ENCODE results near the gene TOLLIP. TPM values are rescaled to one million over a fixed set of nuclear protein-coding genes. Genes with fewer than 3 reads are reported as not detected.

The TOLLIP gene
- total RNA-seq, 2 experiments from 2014 or later: 33.9 to 36.8 TPM

DNA sequence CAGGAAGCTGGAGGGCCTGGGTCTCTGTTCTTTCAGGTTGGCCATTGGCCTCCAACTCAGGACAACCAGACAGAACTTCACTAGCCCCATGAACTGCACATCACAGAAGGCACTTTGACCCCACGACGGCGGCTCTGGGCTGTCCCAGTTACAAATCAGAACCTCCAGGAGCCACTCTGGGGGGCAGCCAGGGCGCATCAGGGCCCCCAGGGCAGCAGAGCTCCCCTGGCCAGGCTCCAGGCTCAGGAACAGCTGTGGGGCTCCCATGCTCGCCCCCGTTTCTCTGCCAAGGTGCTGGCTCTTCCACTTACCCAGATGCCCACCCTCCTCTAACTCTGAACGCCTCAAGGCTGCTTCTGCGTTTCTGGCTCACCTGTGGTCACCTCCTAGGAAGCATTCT lies 25.5 kb downstream of the TOLLIP start:
- no peak for DNase-seq
- Mint-ChIP-seq H3K27me3 (no peaks in the 10 kb centered on the region), H3K4me1 (no peaks in the 10 kb centered on the region), H3K9me3 (no peaks in the 10 kb centered on the region), H3K4me3 (no peak overlapping the region), H3K36me3 (ENCODE audit: low read depth) (peaks cover 12% of the 10 kb centered on the region), H3K27ac (no peak overlapping the region)
- ChIA-PET POLR2A (no interaction called here), CTCF (no interaction called here)

GRCh38 chr11:1283091-1283511 lies 26.3 kb downstream of the TOLLIP start:
- POLR2A ChIA-PET: no interaction called here
- Mint-ChIP-seq H3K4me1 (no peaks in the 10 kb centered on the region), H3K36me3 (ENCODE audit: low read depth) (peaks cover 8% of the 10 kb centered on the region), H3K27ac (no peak overlapping the region), H3K27me3 (no peaks in the 10 kb centered on the region), H3K9me3 (no peaks in the 10 kb centered on the region), H3K4me3 (no peak overlapping the region)
- DNase-seq: no peak
- CTCF ChIA-PET: no interaction called here

DNA sequence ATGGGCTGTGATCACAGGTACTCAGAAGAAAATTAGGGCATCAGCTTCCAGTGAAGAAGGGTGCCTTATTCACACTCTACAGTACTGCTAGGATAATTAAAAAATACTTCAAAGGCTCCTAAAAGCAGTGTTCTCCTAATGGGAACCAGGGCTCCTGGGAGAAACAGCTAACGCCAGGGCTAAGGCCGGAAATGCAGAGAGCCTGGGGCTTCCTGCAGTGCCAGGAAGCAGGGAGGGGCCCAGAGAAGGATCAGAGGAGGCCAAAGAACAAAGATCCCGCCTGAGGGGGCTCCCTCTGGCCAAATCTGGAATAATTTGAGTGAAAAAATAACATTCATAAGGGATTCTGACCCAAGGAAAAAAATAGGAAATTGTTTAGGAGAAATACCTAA lies 27.5 kb downstream of the TOLLIP start:
- no peak overlapping the region for H3K27ac Mint-ChIP-seq
- ChIA-PET POLR2A (no interaction called here), CTCF (no interaction called here)
- no peaks in the 10 kb centered on the region for H3K27me3 Mint-ChIP-seq
- no peaks in the 10 kb centered on the region for H3K4me1 Mint-ChIP-seq
- no peaks in the 10 kb centered on the region for H3K9me3 Mint-ChIP-seq
- no peak for DNase-seq
- no peak overlapping the region for H3K4me3 Mint-ChIP-seq
- peaks cover 7% of the 10 kb centered on the region for H3K36me3 Mint-ChIP-seq (ENCODE audit: low read depth)

DNA sequence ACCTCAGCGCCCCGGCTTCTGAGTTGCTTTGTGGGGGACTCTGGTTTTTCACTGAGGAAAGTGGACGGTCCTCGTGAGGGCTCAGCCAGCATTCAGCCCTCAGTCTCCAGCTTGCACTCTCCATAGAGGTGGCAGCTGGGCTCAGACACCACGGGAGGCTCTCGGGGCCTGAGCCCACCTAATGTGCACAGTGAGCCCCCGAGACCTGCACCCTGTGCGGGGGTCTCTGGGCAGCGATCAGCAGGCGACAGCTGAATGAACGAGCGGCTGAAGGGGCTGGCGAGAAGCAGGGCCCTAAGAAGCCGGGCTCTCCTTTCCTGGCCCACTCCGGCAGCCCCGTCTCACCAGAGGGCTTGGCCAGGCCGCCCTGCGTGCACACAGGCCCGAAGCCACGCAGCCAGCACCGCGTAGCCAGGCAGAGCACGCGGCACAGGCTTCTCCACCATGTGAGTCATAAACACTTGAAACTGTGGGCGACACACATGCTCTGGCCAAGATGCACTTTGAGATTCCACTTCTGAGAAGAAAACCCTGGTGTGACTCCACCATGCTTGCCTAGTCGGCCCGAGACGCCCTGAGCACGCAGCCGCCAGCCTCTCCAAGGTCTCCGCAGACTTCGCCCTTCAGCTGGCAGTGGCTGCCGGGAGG lies 28.0 kb downstream of the TOLLIP start:
- DNase-seq: no peak
- ChIA-PET POLR2A (no interaction called here), CTCF (no interaction called here)
- Mint-ChIP-seq H3K27me3 (no peaks in the 10 kb centered on the region), H3K36me3 (ENCODE audit: low read depth) (peaks cover 1% of the 10 kb centered on the region), H3K4me1 (no peaks in the 10 kb centered on the region), H3K27ac (no peak overlapping the region), H3K4me3 (no peak overlapping the region), H3K9me3 (no peaks in the 10 kb centered on the region)

GRCh38 chr11:1280116-1281035 lies 29.1 kb downstream of the TOLLIP start:
- Mint-ChIP-seq H3K27me3 (no peaks in the 10 kb centered on the region), H3K4me3 (no peak overlapping the region), H3K9me3 (no peaks in the 10 kb centered on the region), H3K36me3 (ENCODE audit: low read depth) (no peaks in the 10 kb centered on the region), H3K4me1 (no peaks in the 10 kb centered on the region), H3K27ac (no peak overlapping the region)
- CTCF ChIA-PET: no interaction called here
- POLR2A ChIA-PET: no interaction called here
- no peak for DNase-seq

GRCh38 chr11:1279674-1280055 lies 29.8 kb downstream of the TOLLIP start:
- H3K27me3 Mint-ChIP-seq: no peaks in the 10 kb centered on the region
- H3K9me3 Mint-ChIP-seq: no peaks in the 10 kb centered on the region

DNA sequence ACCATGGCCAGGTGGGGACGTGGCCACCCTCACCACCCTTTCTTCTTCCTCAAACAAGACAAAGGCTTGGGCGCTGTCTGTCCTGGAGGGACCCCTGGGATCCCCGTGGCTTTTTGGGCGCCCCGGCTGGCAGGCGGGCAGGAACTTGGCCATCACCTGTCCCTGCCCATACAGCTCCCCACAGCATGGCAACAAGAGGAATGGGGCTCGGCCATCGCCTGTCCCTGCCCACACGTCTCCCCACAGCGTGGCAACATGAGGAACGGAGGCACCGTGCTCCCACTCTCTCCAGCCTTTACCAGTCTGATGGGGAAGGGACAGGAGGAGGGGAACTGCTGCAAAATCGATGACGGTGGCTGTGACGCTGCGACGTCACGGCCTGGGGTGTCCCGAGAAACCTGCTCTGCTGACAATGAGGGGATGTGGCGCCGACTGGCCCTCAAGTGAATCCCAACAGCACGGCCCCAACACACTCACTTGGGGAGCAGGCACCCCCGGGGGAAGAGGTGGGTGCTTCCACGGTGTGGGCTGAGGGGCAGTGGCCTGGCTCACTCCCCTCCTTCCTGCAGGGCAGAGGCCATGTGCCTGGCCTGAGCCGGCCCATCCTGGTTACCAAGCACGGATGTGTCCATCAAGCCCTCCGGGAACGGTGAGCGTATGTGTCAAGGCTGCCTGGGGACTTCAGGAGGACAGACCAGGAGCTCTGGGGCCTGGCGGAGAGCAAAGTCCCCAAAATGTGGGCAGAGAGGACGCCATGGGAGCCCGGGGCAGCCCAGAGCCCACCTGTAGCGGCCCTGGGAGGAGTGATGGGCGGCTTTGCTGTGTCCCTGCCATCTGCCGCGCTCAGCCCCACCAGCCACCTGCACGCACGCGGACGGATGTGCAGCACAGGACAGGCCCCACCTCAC lies 30.4 kb downstream of the TOLLIP start:
- no peaks in the 10 kb centered on the region for H3K9me3 Mint-ChIP-seq
- H3K4me1 Mint-ChIP-seq: no peaks in the 10 kb centered on the region
- no peak overlapping the region for H3K4me3 Mint-ChIP-seq
- H3K36me3 Mint-ChIP-seq (ENCODE audit: low read depth): no peaks in the 10 kb centered on the region
- POLR2A ChIA-PET: no interaction called here
- no peak overlapping the region for H3K27ac Mint-ChIP-seq
- no peak for DNase-seq
- CTCF ChIA-PET: no interaction called here
- H3K27me3 Mint-ChIP-seq: no peaks in the 10 kb centered on the region

More at GRCh38 chr11:1279674-1280055, 29.8 kb downstream of the TOLLIP start:
- POLR2A ChIA-PET: no interaction called here
- Mint-ChIP-seq H3K36me3 (ENCODE audit: low read depth) (no peaks in the 10 kb centered on the region), H3K27ac (no peak overlapping the region), H3K4me3 (no peak overlapping the region), H3K4me1 (no peaks in the 10 kb centered on the region)
- DNase-seq: no peak
- CTCF ChIA-PET: no interaction called here

DNA sequence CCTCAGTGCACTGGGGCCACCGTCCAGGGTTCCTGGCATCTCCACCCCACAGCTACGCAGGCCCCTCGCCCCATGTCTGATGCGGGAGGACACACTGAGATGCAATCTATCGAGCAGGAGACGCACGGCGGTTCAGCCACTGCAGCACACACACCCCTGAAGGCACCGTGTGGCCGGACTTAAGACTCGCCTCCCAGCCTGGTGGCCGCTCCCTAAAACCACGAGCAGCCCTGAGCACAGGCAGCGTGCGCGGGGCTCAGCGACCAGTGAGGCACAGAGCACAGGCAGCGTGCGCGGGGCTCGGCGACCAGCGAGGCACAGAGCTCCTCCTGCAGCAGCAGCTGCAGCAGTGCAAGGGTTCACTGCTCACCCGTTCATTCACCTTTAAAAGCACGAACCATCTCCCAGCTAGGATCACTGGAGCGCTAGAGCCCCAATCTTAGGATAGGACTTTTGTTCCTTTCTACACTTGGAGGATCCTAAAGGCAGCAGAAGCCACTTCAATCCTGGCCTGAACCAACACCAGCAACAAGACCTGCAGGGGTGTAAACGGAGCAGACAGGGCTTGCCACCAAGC lies 31.4 kb downstream of the TOLLIP start:
- Mint-ChIP-seq H3K27me3 (no peaks in the 10 kb centered on the region), H3K9me3 (no peaks in the 10 kb centered on the region), H3K27ac (no peak overlapping the region), H3K4me3 (no peak overlapping the region), H3K36me3 (ENCODE audit: low read depth) (no peaks in the 10 kb centered on the region), H3K4me1 (no peaks in the 10 kb centered on the region)
- ChIA-PET CTCF (no interaction called here), POLR2A (no interaction called here)
- DNase-seq: no peak

GRCh38 chr11:1276866-1277615 lies 32.4 kb downstream of the TOLLIP start:
- Mint-ChIP-seq H3K27ac (no peak overlapping the region), H3K27me3 (no peaks in the 10 kb centered on the region), H3K9me3 (no peaks in the 10 kb centered on the region), H3K36me3 (ENCODE audit: low read depth) (no peaks in the 10 kb centered on the region), H3K4me1 (no peaks in the 10 kb centered on the region), H3K4me3 (no peak overlapping the region)
- POLR2A ChIA-PET: no interaction called here
- DNase-seq: no peak
- CTCF ChIA-PET: interaction anchor here (0.6 kb wide), 1 partner anchor 601 kb away, joined by 3 read pairs; no protein-coding TSS in a partner anchor

DNA sequence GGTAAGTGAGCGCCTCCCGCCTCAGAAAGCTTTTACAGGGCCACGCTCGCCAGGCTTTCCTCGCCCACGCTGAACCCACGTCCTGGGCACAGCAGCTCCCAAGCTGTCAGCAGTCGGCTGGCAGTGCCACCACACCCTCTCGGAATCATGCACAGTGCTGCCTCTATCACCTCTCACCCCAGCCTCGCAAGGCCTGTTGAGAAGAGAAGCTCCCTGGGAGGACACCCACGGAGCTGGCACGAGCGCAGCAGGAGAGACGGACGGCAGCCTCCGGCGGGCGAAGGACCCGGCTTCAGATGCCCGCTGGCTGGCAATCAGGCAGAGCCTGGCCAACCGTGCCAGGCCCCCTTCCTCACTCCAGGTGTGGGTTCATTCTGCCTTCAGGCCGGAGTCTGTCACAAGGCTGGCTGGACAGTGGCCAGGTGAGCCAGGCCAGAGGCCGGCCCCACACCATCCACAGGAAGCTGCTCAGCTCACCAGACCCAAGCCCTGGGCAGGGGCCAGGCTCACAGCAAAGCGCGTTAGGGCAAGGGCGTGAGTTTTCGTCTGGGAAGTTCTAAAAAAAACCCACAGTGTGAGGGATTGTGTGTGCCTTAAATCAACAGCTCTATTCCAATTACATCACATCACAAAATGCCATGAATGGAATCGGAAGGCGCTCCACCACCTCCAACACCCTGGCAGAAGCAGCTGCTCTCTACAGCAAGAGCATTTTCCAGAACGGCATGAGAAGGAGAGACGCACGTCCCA lies 33.2 kb downstream of the TOLLIP start:
- no peak for DNase-seq
- POLR2A ChIA-PET: no interaction called here
- Mint-ChIP-seq H3K27me3 (no peaks in the 10 kb centered on the region), H3K4me3 (no peak overlapping the region), H3K27ac (no peak overlapping the region), H3K4me1 (no peaks in the 10 kb centered on the region), H3K36me3 (ENCODE audit: low read depth) (no peaks in the 10 kb centered on the region), H3K9me3 (no peaks in the 10 kb centered on the region)
- CTCF ChIA-PET: interaction anchor here (0.6 kb wide), 1 partner anchor 602 kb away, joined by 3 read pairs; no protein-coding TSS in a partner anchor

GRCh38 chr11:1275021-1275420 lies 34.4 kb downstream of the TOLLIP start:
- H3K36me3 Mint-ChIP-seq (ENCODE audit: low read depth): no peaks in the 10 kb centered on the region
- DNase-seq: no peak
- ChIA-PET CTCF (no interaction called here), POLR2A (no interaction called here)
- H3K9me3 Mint-ChIP-seq: no peaks in the 10 kb centered on the region
- no peaks in the 10 kb centered on the region for H3K27me3 Mint-ChIP-seq
- H3K27ac Mint-ChIP-seq: no peak overlapping the region
- H3K4me3 Mint-ChIP-seq: no peak overlapping the region
- H3K4me1 Mint-ChIP-seq: no peaks in the 10 kb centered on the region

DNA sequence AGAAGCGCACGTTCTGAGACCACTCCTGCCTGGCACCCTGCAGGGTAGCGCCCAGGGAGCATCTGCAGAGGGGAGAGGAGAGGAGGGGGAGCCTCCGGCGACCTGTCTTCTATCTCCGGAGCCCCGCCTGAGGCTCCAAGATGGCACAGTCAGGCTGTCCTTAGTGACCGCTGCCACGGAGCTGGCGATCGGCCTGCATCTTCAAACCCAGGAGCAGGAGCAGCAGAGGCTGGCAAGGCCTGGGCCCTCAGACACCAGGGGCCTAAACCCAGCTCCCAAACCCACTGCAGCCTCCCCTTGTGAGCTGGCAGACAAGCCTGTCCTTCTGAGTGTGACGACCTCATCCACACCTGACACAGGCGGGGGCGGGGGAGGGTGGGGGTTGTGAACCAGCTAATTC lies 34.9 kb downstream of the TOLLIP start:
- Mint-ChIP-seq H3K27me3 (no peaks in the 10 kb centered on the region), H3K9me3 (no peaks in the 10 kb centered on the region), H3K4me1 (no peaks in the 10 kb centered on the region), H3K27ac (no peak overlapping the region), H3K4me3 (no peak overlapping the region), H3K36me3 (ENCODE audit: low read depth) (no peaks in the 10 kb centered on the region)
- DNase-seq: no peak
- ChIA-PET CTCF (no interaction called here), POLR2A (no interaction called here)

Measured in activated CD4-positive, alpha-beta memory T cell treated with anti-CD3 and anti-CD28 coated beads, Interleukin-2, amount 10 ng/mL, durations not matched to agents 7 days and 5 days (primary cell).